Erythroblast (primary cell): Measurements from ENCODE around the gene PPARGC1A.

Experiments
- GATA1 ChIP-seq: IDR thresholded peaks from 2 replicates; pipeline ENCODE4 v1.6.1; 2011; ENCODE audit warnings: low read depth, mild to moderate bottlenecking, control low read depth, low read length, moderate library complexity
- POLR2A ChIP-seq: IDR thresholded peaks from 2 replicates; pipeline ENCODE4 v1.6.1; 2011; ENCODE audit warnings: mild to moderate bottlenecking, low read length

DNA sequence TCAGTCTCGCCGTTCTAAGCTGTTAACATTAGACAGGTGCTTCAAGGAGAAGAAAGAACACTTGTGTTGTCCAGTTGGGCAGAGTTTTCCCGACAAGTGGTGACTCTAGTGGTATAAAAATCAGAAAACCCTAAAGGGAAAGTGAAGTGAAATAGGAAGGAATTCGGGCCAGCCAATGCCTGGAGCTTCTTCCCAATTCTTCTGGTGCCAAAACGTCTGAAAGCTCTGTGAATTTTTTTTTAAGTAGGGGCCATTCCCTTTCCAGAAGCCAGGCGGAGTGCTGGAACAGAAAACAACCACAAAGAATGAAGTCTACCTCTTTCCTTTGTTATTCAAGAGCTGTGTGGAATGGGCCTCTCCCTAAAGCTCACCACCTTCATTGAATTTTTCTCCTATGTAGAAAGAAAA lies 43.1 kb upstream of the PPARGC1A start:
- TF ChIP-seq POLR2A, result no peak
- TF ChIP-seq GATA1, result no peak
